ENCODE data around the gene XPO6.

GRCh38 chr16:28051486-28051885, 160.3 kb downstream of the XPO6 start:
- TF ChIP-seq, protein P1, sequence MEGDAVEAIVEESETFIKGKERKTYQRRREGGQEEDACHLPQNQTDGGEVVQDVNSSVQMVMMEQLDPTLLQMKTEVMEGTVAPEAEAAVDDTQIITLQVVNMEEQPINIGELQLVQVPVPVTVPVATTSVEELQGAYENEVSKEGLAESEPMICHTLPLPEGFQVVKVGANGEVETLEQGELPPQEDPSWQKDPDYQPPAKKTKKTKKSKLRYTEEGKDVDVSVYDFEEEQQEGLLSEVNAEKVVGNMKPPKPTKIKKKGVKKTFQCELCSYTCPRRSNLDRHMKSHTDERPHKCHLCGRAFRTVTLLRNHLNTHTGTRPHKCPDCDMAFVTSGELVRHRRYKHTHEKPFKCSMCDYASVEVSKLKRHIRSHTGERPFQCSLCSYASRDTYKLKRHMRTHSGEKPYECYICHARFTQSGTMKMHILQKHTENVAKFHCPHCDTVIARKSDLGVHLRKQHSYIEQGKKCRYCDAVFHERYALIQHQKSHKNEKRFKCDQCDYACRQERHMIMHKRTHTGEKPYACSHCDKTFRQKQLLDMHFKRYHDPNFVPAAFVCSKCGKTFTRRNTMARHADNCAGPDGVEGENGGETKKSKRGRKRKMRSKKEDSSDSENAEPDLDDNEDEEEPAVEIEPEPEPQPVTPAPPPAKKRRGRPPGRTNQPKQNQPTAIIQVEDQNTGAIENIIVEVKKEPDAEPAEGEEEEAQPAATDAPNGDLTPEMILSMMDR (IDR thresholded peaks at IDR 0.05) = no peak
- no peak for TF ChIP-seq POLR2A (IDR thresholded peaks at IDR 0.05)
